Stimulated activated CD8-positive, alpha-beta memory T cell treated with anti-CD3 and anti-CD28 coated beads, Interleukin-12 subunit alpha, Interleukin-12 subunit beta, amount 100 ng/mL, for 1 hour (primary cell): Measurements from ENCODE around the gene RNF5.
"Not testable (repeated sequence)": the region's sequence is repeated elsewhere in the genome, so short reads cannot be mapped to it uniquely, and the experiment has no call there.

Experiments
- DNase-seq: peaks from one replicate; pipeline ENCODE4 v3.0.0-alpha.2; 2020; ENCODE audit warnings: low read depth

Gene RNF5

DNA sequence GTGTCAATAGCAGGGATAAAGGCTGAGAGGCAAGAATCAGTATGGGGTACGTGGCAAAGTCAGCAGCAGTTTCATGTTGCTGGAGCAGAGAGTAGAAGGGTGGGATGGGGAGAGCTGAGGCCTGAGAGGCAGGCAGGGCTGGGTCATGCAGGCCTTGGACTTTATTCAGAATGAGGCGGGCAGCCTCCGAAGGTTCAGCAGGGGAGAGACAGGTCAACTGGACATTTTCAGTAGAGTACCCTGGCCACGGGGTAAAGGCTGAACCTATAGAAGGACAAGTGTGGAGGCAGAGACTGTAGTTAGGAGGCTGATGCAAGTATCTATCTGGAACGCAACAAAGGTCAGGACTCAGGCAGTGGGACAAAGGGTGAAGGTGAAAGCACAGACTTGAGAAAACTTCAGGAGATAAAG is 32.0 kb downstream of the RNF5 start:
- DNase-seq, result no peak

- DNase-seq, result not testable (repeated sequence)
Observed at GRCh38 chr6:32211432-32211831, 33.2 kb downstream of the RNF5 start.

GRCh38 chr6:32212076-32212760 is 34.0 kb downstream of the RNF5 start:
- no peak for DNase-seq

DNA sequence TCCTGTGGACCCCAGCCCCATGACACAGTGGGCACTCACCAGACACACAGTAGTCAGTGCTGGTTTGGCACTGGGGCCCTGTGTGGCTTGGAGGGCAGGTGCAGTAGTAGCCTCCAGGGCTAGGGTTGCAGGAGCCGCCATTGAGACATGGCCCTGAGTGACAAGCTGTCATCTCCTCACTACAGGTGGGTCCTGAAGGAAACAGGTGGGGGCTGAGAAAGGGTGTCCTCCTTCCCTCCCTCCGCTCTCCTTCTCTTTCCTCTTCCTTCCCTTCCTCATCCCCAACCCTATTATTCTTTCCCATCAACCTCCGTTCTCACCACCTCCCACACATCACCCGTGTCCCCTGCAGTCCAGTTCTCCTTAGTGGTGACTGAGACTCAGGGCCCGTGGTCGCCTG is 35.4 kb downstream of the RNF5 start:
- DNase-seq, result no peak

DNA sequence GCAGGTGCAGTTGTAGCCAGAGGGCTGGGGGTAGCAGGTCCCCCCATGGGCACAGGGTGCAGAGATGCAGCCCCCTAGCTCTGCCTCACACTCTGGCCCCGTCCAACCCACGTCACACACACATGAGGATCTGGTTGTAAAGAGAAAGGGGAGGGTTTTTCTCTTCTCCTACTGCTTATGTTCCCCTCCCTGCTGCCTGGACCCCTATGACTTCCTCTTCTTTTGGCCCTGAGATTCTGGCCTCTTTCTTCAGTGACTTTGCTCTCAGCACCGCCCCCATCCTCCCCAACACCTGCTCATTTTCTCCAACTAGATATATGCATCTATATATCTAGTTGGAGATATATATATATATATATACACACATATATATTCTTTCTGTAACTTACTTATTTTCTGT is 35.9 kb downstream of the RNF5 start:
- no peak for DNase-seq

- no peak for DNase-seq
Observed at GRCh38 chr6:32215617-32216016, 37.4 kb downstream of the RNF5 start.

GRCh38 chr6:32216285-32216684 is 38.1 kb downstream of the RNF5 start:
- DNase-seq, result no peak

GRCh38 chr6:32216998-32217397 is 38.8 kb downstream of the RNF5 start:
- no peak for DNase-seq

- no peak for DNase-seq
Observed at GRCh38 chr6:32218167-32218566, 40.0 kb downstream of the RNF5 start.

DNA sequence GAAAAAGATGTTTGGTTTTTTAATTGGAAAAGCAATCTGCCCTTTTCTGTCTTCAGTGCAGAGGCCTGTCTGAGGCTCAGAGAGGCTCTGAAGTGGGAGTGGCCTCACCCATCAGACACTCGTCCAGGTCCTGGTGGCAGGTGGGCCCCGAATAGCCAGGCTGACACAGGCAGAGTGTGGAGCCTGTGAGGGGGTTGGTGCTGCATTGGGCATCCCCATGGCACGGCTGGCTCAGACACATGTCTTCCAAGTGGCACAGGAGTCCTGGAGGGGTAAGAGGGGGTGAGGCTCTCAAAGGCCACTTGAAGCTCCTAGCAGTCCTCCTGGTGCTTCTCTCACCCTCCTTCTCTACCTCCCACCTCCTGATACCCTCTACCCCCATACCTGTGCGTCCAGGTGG is 41.8 kb downstream of the RNF5 start:
- no peak for DNase-seq

DNA sequence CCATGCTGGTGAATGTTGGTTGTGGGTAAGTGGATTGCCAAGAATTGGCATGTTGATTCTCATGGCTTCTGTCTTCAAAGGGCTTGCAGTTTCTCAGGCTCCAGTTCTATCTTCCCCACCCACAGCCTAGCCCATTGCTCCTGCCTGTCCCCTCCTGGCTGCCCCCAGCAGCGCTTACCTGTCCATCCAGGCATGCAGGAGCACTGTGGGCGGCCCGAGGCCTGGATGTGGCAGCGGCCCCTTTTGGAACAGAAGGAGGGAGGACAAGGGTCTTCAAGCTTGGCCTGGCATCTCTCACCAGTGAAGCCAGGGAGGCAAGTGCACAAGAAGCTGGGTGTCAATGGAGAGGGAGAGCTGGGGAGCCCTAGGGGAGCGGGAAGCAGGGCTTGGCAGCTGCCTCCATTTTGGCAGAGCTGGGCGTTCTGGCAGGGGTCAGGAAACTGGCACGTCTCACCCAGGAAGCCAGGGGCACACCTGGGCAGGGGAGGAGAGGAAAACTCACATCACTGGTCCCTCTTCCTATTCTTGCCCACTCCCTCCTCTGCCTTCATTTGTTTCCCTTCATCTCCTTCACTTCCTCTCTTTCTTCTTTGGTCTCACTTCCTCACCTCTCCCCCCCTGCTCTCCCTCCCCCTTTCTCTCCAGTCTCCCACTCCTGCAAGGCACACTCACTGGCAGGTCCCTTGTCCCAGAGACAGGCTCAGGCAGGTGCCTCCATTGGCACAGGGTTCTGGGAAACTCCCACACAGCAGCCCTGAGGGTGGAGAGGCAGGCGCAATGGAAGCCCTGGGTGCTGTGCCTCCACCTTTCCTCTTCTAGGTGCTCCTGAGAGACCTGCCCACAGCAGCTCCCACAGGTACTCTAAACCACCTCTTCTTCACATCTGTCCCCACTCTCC is 44.4 kb downstream of the RNF5 start:
- no peak for DNase-seq

DNA sequence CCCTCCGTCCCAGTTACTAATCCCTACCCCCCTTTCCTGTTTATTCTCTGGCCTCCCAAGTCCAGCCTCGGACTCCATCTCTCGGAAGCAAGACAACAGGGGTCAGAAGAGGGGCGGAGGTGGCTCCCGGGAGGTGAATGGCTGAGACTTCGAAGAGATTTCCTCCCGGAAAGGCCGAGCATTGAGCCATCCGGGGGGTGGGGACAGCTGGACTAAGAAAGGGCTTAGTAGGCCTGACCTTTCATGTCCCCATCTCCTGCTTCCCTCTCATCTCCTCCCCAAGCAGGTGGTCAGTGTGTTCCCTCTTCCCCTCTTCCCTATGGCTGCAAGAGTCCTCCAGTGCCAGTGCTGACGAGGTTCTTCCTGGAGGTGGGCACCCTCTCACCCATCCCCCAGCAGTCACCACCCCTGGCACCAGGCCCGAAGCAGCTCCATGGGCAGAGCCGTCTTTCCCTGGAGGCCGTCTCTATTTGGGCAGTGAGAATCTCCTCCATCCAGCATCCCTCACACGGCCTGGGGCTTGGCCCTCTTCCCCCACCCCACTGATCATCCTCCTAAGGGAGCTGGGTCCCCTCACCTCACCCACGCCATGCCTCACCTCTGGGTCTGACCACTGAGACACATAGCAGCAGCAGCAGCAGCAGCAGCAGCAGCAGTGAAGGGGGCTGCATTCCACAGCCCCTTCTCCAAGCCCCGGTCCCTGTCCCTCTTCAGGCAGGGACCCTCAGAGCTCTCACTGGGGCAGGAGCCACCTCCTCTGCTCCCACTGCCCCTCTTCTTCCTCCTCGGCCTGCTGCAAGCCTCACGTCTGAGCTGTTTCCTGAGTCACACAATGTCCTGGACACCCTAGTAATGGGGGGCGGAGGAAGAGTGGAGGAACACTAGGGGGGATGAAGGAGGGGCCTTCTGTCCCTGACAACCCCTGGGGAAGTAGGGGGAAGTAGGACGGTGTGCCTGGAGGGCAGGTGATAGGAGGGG is 45.3 kb downstream of the RNF5 start, which contains the start of gene NOTCH4:
TSS of gene NOTCH4 (minus strand) at position 810 of the 978 bp plus-strand sequence. CDS start at position 671, 139 bp downstream.
- DNase-seq, result no peak

DNA sequence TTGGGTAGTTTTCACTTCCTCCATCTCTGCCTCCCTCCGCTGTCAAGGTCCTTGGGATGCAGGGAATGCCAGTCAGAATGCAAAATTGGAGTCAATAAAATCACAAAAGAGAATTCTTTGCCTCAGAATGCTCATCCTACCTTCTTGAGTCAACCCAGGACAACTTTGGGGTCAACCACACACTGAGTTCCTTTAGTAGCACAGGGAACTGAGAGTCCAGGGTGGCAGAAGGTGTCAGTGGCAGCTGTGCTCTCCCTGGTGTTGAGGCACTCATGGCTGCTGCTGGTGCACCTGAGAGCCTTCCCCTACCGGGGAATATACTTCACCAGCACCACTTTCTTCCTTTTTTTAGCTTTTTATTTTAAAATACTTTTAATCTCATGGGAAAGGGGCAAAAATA is 46.5 kb downstream of the RNF5 start:
- no peak for DNase-seq

DNA sequence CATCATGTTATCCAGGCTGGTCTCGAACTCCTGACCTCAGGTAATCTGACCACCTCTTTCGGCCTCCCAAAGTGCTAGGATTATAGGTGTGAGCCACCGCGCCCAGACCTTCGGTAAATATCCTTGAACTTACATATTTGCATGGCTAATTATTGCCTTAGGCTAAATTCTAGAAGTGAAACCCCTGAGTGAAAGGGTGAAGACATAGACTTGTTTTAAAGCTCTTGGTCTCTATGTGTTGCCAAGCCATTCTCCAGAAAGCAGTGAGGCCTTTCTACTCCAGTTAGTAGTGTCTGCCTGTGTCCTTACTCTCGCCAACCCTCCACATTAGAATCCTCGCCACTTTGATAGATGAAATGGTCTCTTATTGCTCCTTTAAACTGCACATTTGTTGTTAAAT is 48.2 kb downstream of the RNF5 start:
- DNase-seq, result no peak
